Measurements from ENCODE around the gene STARD4. TPM values are rescaled to one million over a fixed set of nuclear protein-coding genes. Genes with fewer than 3 reads are reported as not detected.

STARD4 gene
- total and polyA plus RNA-seq, 2 of the 13 experiments (the other 11 are each of a cell fraction or from before 2014, with no cell fraction given): 27.4 to 66.9 TPM

- TF ChIP-seq, protein P1, sequence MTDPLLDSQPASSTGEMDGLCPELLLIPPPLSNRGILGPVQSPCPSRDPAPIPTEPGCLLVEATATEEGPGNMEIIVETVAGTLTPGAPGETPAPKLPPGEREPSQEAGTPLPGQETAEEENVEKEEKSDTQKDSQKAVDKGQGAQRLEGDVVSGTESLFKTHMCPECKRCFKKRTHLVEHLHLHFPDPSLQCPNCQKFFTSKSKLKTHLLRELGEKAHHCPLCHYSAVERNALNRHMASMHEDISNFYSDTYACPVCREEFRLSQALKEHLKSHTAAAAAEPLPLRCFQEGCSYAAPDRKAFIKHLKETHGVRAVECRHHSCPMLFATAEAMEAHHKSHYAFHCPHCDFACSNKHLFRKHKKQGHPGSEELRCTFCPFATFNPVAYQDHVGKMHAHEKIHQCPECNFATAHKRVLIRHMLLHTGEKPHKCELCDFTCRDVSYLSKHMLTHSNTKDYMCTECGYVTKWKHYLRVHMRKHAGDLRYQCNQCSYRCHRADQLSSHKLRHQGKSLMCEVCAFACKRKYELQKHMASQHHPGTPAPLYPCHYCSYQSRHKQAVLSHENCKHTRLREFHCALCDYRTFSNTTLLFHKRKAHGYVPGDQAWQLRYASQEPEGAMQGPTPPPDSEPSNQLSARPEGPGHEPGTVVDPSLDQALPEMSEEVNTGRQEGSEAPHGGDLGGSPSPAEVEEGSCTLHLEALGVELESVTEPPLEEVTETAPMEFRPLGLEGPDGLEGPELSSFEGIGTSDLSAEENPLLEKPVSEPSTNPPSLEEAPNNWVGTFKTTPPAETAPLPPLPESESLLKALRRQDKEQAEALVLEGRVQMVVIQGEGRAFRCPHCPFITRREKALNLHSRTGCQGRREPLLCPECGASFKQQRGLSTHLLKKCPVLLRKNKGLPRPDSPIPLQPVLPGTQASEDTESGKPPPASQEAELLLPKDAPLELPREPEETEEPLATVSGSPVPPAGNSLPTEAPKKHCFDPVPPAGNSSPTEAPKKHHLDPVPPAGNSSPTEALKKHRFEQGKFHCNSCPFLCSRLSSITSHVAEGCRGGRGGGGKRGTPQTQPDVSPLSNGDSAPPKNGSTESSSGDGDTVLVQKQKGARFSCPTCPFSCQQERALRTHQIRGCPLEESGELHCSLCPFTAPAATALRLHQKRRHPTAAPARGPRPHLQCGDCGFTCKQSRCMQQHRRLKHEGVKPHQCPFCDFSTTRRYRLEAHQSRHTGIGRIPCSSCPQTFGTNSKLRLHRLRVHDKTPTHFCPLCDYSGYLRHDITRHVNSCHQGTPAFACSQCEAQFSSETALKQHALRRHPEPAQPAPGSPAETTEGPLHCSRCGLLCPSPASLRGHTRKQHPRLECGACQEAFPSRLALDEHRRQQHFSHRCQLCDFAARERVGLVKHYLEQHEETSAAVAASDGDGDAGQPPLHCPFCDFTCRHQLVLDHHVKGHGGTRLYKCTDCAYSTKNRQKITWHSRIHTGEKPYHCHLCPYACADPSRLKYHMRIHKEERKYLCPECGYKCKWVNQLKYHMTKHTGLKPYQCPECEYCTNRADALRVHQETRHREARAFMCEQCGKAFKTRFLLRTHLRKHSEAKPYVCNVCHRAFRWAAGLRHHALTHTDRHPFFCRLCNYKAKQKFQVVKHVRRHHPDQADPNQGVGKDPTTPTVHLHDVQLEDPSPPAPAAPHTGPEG (CRISPR knock-in tag; IDR thresholded peaks at IDR 0.05): no peak
- TF ChIP-seq, protein P2, sequence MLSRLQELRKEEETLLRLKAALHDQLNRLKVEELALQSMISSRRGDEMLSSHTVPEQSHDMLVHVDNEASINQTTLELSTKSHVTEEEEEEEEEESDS (CRISPR knock-in tag; IDR thresholded peaks at IDR 0.05; ENCODE audit: borderline replicate concordance): 0 out of 2 replicates have a peak, but pooled peaks have one; percentile 18
- no peak for TF ChIP-seq EED (CRISPR knock-in tag; IDR thresholded peaks at IDR 0.05)
- TF ChIP-seq ARID2 (CRISPR knock-in tag; IDR thresholded peaks at IDR 0.05; ENCODE audit: borderline replicate concordance): no peak
Observed at GRCh38 chr5:111513131-111513520, 791 bp upstream of the STARD4 start (continued).

DNA sequence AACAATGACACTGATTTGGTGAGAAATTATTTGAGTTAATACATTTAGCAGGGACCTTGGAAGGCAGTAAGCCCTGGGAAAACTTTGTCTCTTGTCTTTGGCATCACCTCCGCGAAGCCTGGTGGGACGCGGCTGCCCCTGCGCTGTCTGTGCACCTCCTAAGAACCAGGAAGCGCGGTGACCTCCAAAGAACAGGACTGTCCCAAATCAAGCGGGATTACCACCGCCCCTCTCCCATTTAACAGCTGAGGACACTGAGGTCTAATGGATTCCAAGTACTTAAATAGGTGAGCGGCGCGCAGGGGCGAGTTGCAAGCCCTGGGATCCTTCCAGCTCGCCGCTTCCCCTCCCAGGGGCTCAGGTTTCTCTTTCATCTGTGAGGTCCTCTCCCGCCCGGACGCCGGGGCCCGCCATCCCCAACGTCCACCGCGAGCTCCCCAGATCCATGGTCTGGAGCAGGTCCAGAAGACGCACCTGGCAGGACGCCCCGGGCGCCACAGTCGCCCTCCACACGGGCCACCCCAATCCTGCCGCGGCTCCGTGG lies 432 bp downstream of the STARD4 start:
- Histone ChIP-seq H3K79me2 (ENCODE audit: insufficient read depth, low read length) (peaks cover 54% of the 10 kb centered on the region), H3K36me3 (replicated peaks in 1 of 2; ENCODE audit: control insufficient read depth in 1 of 2, insufficient read depth in 2 of 2, low read length in 2 of 2) (no peaks in the 10 kb centered on the region), H3K27ac (ENCODE audit: extremely low read length, insufficient read depth, low read length) (peak overlapping the region; percentile 97), H3K9ac (ENCODE audit: insufficient read depth, low read depth, low read length) (peak overlapping the region; percentile 92), H3K4me1 (ENCODE audit: insufficient read depth, low read length) (peaks cover 48% of the 10 kb centered on the region), H4K20me1 (ENCODE audit: insufficient read depth, low read length) (peaks cover 20% of the 10 kb centered on the region), H3K27me3 (ENCODE audit: control insufficient read depth in 1 of 2, insufficient read depth in 2 of 2, low read length in 2 of 2) (no peaks in the 10 kb centered on the region; a peak in 1 of 5 replicates), H3K4me3 (replicated peaks in 1 of 3; ENCODE audit: insufficient read depth in 1 of 3, low read depth in 2 of 3, low read length in 3 of 3) (peak overlapping the region; percentile 89 to 97 (median 96)), H3K9me3 (ENCODE audit: low read length) (no peaks in the 10 kb centered on the region), H3K4me2 (ENCODE audit: low read depth, low read length) (peak overlapping the region; percentile 90), H2AFZ (ENCODE audit: low read length) (peak overlapping the region; percentile 39)
- in situ Hi-C loops (cut with HindIII; ENCODE audit: extremely low pct_ligation_motif_present, low pct_unique_long_range_greater_than_20kb): no loop called here
- no TSS peak for BruUV-seq (replicated peaks)
- ChIA-PET POLR2A (interaction anchor here (0.9 kb wide), 1 partner anchor 649 kb away, joined by 8 read pairs; no protein-coding TSS in a partner anchor), CTCF (ENCODE audit: low intra/inter-chr PET ratio, low total read pairs) (no interaction called here)
- DNase-seq (ENCODE audit: low spot score) (peak; percentile 18), FAIRE-seq (no peak), ATAC-seq (peak; percentile 62)
- intact Hi-C loops (cut with micrococcal nuclease; ENCODE audit: unreplicated experiment): loop anchor here (5.0 kb wide), 3 partner anchors 230 to 650 kb away; partner anchors contain the start of gene NREP
- 0% methylated on average over 13 of the region's 32 CpGs for WGBS (ENCODE audit: low lambda C conversion rate)
- TF ChIP-seq HOXA7 (CRISPR knock-in tag; IDR thresholded peaks at IDR 0.05) (no peak), ZNF572 (CRISPR knock-in tag; IDR thresholded peaks at IDR 0.05) (no peak), ZNF569 (CRISPR knock-in tag; IDR thresholded peaks at IDR 0.05; ENCODE audit: borderline replicate concordance) (no peak), ZNF629 (CRISPR knock-in tag; conservative IDR thresholded peaks at IDR 0.05) (peak; percentile 94), SIN3A (IDR thresholded peaks at IDR 0.05; ENCODE audit: borderline replicate concordance, low read depth, low read length) (0 out of 2 replicates have a peak, but pooled peaks have one; percentile 2), ZNF235 (CRISPR knock-in tag; IDR thresholded peaks at IDR 0.05; ENCODE audit: borderline replicate concordance) (no peak; the same call in 1 of the 2 replicates)
- TF ChIP-seq, protein P3, sequence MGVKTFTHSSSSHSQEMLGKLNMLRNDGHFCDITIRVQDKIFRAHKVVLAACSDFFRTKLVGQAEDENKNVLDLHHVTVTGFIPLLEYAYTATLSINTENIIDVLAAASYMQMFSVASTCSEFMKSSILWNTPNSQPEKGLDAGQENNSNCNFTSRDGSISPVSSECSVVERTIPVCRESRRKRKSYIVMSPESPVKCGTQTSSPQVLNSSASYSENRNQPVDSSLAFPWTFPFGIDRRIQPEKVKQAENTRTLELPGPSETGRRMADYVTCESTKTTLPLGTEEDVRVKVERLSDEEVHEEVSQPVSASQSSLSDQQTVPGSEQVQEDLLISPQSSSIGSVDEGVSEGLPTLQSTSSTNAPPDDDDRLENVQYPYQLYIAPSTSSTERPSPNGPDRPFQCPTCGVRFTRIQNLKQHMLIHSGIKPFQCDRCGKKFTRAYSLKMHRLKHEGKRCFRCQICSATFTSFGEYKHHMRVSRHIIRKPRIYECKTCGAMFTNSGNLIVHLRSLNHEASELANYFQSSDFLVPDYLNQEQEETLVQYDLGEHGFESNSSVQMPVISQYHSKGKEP (CRISPR knock-in tag; IDR thresholded peaks at IDR 0.05): no peak
- TF ChIP-seq, protein P4, sequence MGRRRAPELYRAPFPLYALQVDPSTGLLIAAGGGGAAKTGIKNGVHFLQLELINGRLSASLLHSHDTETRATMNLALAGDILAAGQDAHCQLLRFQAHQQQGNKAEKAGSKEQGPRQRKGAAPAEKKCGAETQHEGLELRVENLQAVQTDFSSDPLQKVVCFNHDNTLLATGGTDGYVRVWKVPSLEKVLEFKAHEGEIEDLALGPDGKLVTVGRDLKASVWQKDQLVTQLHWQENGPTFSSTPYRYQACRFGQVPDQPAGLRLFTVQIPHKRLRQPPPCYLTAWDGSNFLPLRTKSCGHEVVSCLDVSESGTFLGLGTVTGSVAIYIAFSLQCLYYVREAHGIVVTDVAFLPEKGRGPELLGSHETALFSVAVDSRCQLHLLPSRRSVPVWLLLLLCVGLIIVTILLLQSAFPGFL (CRISPR knock-in tag; IDR thresholded peaks at IDR 0.05): 0 out of 2 replicates have a peak, but pooled peaks have one; percentile 10
